HG03469 (cell line): ENCODE data around the gene SHISA9.

Source experiments
- ATAC-seq: cut with Tn5 transposase; IDR thresholded peaks from one replicate; pipeline ENCODE4 v1.9.1; 2021; ENCODE audit warnings: mild to moderate bottlenecking, moderate library complexity, moderate number of reproducible peaks; ENCODE audit not compliant: unreplicated experiment

The SHISA9 gene

DNA sequence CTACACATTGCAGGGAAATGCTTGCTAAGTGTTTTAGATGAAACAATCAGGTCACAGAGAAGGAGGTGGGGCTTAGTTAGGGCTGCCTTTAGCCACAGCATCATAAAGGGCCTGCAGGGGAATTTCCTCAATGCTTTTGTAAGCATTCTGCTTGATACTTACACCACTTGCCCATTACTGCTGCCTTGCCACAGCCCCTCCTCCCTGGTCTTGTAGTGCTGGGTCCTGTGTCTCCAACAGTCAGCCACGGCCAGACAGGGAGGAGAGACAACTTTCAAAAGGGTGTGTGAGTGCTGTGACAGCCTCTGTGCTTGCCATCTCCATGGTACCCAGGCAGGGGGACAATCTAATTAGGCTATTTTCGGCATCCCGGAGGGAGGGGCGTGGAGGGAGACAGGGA lies 111.2 kb downstream of the SHISA9 start:
- ATAC-seq = no peak

DNA sequence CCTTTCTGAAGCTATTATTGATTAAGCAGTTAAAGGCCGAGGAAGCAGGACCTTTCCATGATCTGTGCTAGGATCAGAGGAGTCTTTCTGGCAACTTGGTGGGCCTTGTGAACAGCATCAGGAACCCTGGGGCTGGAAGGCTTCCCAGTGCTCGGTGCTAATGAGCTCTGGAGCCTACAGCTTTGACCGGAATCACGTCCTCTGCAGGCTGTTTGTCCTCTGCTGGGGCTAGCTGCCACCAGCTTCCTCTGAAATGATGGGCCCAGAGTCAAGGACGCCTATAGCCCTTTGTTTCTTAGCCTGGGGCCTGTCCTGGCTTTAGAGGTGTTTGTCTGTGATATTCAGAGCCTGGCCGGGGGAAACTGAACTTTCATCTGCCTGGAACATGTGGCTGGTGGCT lies 111.6 kb downstream of the SHISA9 start:
- no peak for ATAC-seq

DNA sequence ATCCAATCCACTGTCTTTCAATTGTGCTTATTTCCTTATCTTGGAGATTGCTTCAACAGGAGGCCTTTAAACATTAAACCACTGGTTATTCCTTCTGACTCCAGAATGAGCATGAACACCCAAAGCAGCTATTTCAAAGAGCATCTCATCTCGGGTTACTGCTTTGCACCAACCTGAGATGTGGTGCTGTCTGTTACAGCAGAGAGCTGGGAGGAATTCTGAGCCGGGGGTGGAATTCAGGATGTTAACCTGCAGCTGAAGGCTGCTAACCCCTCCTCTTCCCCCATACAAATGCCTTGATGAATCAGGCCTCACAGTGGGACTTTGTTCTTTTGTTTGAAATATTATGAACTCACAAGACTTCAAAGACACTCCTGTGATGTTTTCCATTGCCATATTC lies 113.1 kb downstream of the SHISA9 start:
- ATAC-seq = no peak

DNA sequence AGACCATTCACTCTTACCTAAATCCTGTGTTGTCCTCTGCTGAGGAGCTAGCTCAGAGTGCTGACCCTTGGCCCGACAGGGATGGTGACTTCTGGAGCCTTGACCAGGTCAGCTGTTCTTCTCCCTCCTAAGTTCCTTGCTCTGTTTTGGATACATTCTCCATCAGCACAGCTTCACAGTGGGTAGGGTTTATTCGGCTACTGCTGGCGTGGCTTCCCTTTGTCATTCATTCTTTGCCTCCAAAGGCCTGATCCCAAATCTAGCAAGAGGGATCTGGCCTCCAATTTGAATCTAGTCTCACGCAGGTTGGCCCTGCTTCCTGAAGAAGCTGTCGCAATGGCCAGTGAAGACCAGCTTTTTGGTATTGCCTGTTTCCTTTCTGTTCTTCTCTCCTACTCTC lies 116.6 kb downstream of the SHISA9 start:
- no peak for ATAC-seq

DNA sequence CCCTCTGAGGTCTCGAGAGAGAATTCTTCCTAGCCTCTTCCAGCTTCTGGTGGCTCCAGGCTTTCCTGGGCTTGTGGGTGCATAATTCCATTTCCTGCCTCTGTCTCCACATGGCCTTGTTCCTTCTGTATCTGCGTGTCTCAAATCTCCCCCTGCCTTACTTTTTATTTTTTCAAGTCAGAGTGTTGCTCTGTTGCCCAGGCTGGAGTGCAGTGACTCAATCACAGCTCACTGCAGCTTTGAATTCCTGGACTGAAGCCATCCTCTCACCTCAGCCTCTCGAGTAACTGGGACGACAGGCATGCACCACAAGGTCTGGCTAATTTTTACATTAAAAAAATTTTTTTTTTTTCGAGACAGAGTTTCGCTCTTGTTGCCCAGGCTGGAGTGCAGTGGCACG lies 120.6 kb downstream of the SHISA9 start:
- no peak for ATAC-seq

DNA sequence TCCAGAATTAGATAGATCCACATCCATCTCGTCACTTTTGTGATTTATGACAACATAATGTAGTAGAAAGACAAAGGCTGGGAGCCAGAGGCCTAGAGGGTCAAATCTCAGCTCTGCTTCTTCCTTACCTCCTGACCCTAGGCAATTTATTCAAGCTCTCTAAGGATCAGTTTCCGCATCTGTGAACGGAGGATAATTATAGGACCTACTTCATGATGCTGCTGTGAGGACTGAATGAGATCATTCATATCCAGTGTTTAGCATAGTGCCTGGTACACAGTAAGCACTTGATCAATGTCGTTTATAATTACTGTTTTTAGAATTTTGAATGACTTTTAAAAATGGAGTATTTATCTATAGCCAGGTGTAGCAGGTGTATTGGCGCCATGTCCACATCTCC lies 128.4 kb downstream of the SHISA9 start:
- no peak for ATAC-seq

DNA sequence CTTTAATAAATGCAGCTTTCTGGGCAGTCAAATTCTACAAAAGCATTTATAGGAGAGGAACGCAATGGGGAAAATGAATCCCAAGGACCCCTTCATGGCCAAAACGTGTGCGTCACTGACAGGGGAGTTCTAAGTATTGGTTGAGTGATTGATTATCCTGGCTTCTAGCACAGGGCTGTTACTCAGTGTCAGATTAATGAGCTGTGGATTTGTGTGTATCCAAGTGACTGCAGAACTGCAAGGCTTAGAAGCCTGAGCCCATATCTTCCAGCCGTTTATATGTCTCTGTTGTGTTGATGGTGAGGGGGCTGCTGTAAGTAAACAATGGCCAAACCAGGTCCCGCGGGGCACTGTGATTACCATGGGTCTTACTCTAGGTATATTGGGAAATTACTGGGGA lies 129.4 kb downstream of the SHISA9 start:
- ATAC-seq = no peak

DNA sequence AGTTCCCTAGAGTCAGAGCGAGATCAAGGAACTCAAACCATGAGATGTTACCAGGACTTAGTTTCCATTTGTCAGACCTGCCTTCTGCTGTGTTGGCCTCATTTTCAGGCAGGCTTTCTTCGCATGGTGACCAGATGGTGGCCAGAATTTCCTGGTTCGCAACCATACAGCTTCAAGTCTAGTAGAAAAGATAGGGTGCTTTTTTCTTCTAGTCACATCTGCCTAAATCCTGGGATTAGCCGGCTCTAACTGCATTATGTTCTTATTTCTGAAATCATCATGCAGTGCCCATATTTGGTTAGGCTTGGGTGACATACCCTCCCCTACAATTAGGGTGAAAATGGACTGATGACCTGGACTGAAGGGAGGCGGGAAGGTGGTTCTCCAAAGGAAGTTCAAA lies 131.5 kb downstream of the SHISA9 start:
- ATAC-seq = no peak

DNA sequence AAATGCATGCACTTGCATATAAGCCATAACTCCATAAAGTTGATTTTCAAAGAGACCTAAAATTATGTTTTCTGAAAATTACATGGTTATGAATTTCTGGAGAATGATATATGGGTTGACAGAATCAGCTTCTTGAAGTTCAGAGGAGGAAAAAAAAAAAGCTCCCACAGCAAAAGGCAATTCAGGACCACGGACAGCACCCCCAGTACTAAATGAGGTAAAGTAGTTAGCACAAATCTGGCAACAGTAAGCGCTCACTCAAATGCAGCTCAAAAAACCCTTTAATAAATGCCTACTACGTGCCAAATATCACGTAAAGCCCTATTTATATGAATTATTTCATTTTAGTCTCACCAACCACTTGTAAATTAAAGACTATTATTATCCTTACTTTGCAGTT lies 135.2 kb downstream of the SHISA9 start:
- no peak for ATAC-seq

DNA sequence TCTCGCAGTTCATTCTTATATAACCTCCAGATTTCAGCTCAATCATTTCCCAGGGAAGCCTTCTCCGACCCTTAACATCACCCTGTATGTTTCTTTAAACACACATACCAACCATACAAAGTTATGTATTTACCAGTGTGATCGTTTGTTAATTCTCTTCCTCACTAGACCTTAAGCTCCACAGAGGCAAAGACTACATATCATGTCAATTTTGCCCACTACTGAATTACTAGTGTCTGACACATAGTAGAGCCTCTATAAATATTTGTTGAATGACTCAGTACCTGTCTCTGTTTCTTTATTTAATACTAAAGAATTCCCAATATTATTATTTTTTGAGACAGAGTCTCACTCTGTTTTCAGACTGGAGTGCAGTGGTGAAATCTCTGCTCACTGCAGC lies 137.2 kb downstream of the SHISA9 start:
- no peak for ATAC-seq

DNA sequence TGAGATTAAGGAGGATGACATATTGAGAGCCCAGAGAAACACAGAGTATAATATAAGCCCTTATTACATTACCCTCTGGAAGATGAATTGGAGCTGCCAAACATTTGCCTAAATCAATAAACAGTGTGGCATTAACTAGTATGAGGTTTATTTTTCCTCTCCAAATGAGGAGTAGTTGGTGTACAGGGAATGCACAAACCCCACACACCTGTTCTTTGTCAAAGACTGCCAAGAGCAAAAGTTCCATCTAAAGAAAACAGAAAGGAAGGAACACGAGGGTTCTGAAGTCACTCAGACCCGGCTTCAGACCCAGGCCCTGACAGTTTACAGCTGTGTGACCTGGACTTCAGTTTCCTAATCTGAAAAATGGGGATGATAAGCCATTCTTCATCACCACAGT lies 138.1 kb downstream of the SHISA9 start:
- ATAC-seq = no peak

DNA sequence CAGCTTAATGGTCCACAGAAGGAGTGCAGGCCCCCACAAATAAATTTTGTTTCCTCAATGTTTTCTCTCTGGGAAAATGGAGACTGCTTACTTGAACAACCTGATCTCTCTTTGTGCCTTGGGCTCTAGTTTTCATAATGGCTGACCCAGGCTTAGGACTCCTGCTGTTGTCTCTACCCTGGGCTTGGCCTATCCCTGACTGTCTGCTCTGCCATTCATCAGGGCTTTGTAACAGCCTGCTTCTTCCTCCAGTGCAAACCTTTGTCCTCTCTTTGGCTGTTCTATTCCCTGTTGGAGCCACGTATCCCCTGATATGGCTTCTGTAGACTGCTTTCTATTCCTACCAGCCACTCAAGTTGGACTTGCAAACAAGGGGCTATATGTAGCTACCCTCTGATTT lies 139.8 kb downstream of the SHISA9 start:
- ATAC-seq = no peak

DNA sequence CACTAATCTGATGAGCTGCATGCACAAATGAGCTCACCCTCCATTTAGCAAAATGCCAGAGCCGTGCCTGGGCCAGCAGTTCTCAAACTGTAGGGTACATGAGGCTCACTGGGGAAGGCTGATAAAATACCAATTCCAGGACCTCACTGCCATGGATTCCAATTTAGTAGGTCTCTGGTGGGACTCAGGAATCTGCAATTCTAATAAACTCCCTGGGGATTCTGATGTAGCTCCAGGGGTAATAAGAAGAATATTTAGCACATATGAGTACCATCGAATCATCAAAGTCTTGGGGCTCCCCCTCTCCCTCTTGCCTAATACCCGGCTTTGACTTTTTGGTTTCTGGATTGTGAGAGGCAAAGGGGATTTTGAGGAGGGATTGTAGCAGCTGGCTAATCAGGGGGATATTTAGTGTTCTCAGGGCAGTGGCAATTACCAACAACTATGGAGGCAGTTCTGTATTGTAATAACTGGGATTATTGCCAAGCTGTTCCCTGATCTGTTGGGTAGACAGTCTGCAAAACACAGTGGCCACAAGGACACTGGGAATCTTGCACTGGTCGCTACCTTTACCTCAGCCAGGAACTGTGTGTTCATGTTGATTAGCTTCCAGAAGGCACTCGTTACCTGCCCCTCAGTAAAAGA lies 140.4 kb downstream of the SHISA9 start:
- no peak for ATAC-seq

DNA sequence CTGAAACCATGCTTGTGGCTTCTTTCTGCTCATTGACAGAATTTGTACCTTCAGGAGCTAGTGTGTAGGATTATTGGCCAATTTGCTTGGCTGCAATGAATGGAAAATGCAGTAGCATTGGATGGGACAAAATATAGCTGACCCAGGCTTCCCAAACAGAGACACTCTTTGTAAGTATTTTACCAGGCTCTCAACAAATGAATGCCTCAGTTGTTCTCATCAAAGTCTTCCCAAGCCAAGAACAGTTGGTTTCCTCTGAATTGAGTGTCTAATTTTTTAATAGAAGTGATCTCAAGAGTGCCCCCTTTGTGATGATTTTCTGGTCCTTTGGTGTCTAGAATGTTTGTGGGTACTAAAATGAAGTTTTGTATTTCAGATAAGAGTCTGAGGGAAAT lies 140.9 kb downstream of the SHISA9 start:
- no peak for ATAC-seq

DNA sequence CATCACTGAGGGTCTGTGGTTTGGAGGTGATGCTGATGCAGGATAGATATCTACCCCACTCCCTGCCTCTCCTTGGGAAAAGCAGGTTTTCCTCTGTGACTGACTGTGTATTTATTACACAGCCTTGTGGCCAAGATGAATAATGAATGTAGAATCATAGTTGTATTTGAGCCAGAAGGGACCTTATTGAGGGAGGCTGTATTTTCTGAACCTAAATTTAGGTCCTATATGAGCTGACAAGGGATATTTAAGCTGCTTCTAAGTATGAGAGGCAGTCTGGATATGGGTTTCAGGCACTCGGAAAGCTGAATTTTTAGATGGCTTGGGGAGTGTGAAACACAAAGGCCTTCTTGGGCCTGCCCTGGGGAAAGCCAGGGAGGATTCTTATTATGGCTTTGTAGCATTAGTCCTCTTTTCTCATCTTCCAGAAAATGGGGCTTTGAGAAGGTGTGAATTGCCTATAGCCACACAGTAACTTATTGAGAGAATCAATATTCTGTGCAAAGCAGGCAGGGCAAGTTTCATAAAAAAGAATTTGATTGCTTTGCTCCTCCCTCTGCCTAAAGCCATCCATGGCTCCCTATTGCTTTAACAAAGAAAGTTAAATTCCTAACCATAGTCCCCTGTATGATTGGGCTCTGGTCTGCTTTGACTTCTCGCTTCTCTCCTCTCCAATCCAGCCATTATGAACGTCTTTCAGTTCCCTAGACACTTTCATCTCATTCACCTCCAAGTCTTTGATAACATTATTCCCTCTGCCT lies 144.8 kb downstream of the SHISA9 start:
- no peak for ATAC-seq

DNA sequence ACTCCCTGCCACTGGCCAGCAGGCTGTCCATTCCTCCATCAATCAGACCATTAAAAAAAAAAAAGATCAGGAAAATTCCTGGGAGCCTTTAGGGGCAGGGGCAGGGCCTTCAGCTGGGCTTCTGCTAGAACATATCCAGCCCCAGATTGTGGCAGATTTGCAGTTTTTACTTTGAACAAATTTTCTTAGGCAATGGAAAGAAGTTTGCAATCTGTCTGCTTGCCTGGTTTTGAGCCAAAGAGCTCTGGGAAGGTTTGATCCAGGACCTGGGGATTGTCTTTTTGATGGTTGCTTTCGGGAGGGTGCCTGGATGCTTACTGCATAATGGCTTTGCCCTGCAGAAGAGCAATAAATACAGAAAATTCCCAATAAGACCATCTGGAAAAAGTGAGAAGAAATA lies 145.9 kb downstream of the SHISA9 start:
- ATAC-seq = no peak

DNA sequence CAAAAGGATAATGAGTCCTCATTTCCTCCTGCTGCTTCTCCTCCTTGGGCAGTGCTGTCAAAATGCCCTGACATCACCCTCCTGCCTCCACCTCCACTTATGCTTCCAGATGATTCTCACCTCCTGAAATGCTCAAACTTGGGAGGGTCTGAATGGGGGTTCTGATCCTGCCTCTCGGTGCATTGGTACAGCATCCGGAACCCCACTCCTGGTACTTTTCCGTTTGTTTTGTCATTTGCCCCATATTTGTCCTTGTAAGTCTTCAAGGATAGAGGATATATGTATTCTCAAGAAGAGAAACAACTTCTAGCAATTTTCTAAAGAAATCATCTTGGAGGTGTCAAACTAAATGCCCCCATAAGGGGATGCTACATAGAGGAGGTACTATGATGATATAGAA lies 148.3 kb downstream of the SHISA9 start:
- no peak for ATAC-seq

DNA sequence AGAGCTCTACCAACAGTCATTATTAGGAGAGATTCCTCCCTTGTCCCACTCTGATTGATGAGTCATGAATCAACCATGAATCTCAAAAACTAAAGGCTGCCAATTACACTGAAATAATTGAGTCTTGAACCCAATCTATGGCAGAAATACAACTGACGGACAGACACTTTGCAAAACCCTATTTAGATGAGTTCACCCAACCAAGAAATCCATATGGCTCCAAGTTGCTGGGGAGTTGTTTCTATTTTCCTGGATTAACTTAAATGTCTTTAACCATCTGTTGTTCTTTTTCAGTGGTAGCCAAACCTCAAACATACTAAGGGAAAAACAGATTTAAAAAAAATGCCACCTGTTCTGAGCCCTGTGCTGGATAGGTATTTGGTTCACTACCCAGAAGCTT lies 151.0 kb downstream of the SHISA9 start:
- ATAC-seq = no peak

DNA sequence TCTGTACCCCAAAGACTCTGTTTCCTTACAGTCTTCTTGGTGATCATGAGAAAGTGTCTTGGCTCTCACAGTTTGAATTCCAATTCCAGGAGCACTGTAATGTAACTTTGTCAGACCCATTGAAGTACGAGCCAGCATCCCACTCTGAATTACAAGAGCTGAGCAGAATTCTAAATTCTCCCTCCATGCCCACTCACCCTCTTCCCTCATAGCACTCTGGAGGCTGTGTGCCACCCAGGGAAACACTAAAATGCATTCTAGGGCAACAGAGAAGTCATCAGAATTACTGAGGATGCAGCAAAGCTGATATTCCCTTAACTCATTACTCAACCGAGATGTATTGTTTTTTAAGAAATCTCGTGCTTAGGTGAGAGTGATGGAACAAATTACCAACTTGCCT lies 154.1 kb downstream of the SHISA9 start:
- ATAC-seq = no peak

DNA sequence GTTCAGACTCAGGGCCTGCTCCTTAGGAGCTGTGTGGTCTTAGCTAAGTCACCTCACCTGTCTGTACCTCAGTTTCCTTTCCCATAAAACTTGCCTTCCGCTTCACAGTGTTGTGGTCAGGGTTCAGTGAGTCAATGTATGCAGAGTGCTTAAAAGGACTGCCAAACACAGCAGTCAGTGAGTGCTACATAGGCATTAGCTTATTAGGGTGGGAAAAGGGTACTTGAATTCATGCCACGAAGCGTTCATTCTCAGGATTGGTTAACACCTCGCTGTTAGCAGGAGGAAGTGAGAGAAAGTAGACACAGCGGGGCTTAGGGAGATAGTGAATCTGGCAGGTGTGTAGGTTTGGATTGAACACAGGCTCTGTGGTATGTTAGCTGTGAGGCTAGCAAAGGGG lies 155.2 kb downstream of the SHISA9 start:
- no peak for ATAC-seq

DNA sequence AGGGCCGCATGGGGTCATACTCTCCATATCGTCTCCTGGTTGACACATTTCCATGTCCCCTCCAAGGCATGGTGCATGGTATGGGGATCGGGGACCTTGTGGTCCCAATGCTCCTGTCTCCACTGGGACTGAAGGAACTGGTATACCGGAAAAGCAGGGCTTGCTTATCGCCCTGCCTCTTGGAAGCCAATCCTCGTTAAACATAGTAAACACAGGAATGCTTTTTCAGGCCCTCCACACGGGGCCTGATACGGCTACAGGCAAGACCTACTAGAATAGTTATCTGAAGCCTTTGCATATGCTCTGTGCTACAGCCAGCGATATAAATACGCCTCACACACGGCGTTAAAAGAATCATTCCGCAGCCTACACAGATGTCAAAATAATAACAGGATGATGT lies 159.5 kb downstream of the SHISA9 start:
- no peak for ATAC-seq

DNA sequence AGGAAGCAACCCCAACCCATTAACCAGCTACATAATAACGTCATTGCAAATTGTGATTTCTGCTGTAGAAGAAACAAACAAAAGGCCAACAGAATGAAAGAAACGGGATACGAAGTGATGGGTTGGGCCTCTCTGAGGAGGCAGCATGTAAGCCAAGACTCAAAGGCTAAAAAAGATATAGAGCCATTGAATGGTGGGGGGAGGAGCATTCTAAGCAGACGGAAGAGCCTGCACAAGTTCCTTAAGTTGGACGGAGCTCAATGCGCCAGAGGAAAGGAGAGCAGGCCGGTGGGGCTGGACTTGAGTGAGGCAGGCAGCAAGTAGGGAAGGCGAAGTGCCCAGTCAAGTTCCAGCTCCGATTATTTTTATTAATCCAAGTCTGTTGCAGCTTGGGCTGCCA lies 160.3 kb downstream of the SHISA9 start:
- no peak for ATAC-seq

DNA sequence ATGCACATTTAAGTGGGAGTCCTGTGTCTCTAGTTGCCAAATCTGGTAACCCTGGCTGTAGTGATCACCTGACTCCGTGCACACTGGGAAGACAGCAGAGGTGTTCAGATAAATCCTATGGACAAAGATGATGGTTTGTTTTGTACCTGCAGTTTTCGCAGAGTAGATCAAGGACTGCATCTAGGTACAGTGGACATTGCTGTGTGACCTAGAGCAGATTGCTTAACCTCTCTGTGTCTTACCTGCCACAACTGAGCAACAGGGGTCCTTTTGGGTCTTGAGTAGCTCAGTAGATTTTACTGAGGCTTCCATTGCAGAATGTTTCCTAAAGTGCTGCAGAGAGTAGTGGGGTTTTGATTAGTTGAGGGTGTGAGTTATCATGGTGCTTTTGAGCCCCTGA lies 160.8 kb downstream of the SHISA9 start:
- ATAC-seq = no peak
